GM12892 (cell line): ENCODE measurements around the gene MEIG1.

Experiments
- POLR2A ChIP-seq: IDR thresholded peaks from 2 replicates; pipeline ENCODE4 v1.6.1; 2011; ENCODE audit warnings: low read depth, low read length, control low read depth
- POLR2AphosphoS5 ChIP-seq: IDR thresholded peaks from 2 replicates; pipeline ENCODE4 v1.6.1; 2011; ENCODE audit warnings: low read depth, low read length, control low read depth

GRCh38 chr10:14917827-14918226, 41.4 kb upstream of the MEIG1 start:
- TF ChIP-seq POLR2A (no peak), POLR2AphosphoS5 (no peak)
